WTC11 (cell line): ENCODE data around the gene MCF2L2. TPM values are rescaled to one million over a fixed set of nuclear protein-coding genes. Genes with fewer than 3 reads are reported as not detected.

Experiments
- ATAC-seq: fragments of 200-7000 bp; cut with Tn5 transposase; 2 replicates; pipeline ENCODE4 v1.10.0; 2021; ENCODE audit warnings: mild to moderate bottlenecking, moderate library complexity
- CTCF ChIA-PET: fragments of 300-600 bp; sonication (Branson Sonifier 250); formaldehyde crosslinking; loops from one replicate; lab custom pipeline; 2021; ENCODE audit warnings: antibody characterized with exemption; lab: Charles Lee
- POLR2A ChIA-PET: fragments of 350-600 bp; sonication (Branson Sonifier 250); formaldehyde crosslinking; loops from one replicate; lab custom pipeline; 2021; ENCODE audit warnings: antibody characterized with exemption; lab: Charles Lee
- DNase-seq: peaks from one replicate; pipeline ENCODE4 v3.0.0; 2021; ENCODE audit warnings: low spot score
- H3K27ac Mint-ChIP-seq: 2 replicates; pipeline ENCODE4 v1.8.0; 2021; ENCODE audit warnings: mixed read lengths
- H3K27me3 Mint-ChIP-seq: 2 replicates; pipeline ENCODE4 v1.8.0; 2021; ENCODE audit warnings: low read depth, mild to moderate bottlenecking, moderate library complexity, mixed read lengths
- H3K36me3 Mint-ChIP-seq: 2 replicates; pipeline ENCODE4 v1.8.0; 2021; ENCODE audit warnings: mixed read lengths
- H3K4me1 Mint-ChIP-seq: 2 replicates; pipeline ENCODE4 v1.8.0; 2022; ENCODE audit warnings: mixed read lengths
- H3K4me3 Mint-ChIP-seq: 2 replicates; pipeline ENCODE4 v1.8.0; 2021; ENCODE audit warnings: mild to moderate bottlenecking, moderate library complexity, mixed read lengths
- H3K9me3 Mint-ChIP-seq: 2 replicates; pipeline ENCODE4 v1.8.0; 2021; ENCODE audit warnings: mixed read lengths
- CREM ChIP-seq: sonication (generic); formaldehyde crosslinking; IDR thresholded peaks from 2 replicates; pipeline ENCODE4 v1.8.1; 2022; ENCODE audit warnings: mild to moderate bottlenecking, missing genetic modification reagents, moderate library complexity
- FOXP1 ChIP-seq: sonication (generic); formaldehyde crosslinking; IDR thresholded peaks from 2 replicates; pipeline ENCODE4 v1.8.0; 2022; ENCODE audit warnings: missing genetic modification reagents, mild to moderate bottlenecking, moderate library complexity, borderline replicate concordance
- GABPB1 ChIP-seq: sonication (generic); formaldehyde crosslinking; IDR thresholded peaks from 2 replicates; pipeline ENCODE4 v1.8.1; 2023; ENCODE audit warnings: mild to moderate bottlenecking, missing genetic modification reagents
- HMGA2 ChIP-seq: fragments of 250-450 bp; sonication (Bioruptor Pico); IDR thresholded peaks from 2 replicates; pipeline ENCODE4 v1.4.0; 2021; ENCODE audit warnings: mild to moderate bottlenecking, moderate library complexity
- KAT7 ChIP-seq: sonication (generic); formaldehyde crosslinking; IDR thresholded peaks from 2 replicates; pipeline ENCODE4 v1.8.1; 2023; ENCODE audit warnings: missing genetic modification reagents, mild to moderate bottlenecking, borderline replicate concordance
- NFE2L1 ChIP-seq: sonication (generic); formaldehyde crosslinking; IDR thresholded peaks from 2 replicates; pipeline ENCODE4 v1.8.1; 2023; ENCODE audit warnings: missing genetic modification reagents
- NR3C1 ChIP-seq: sonication (generic); formaldehyde crosslinking; conservative IDR thresholded peaks from 2 replicates; pipeline ENCODE4 v1.8.1; 2023; ENCODE audit warnings: low read depth, mild to moderate bottlenecking, missing genetic modification reagents
- PRRX2 ChIP-seq: fragments of 250-450 bp; sonication (Bioruptor Pico); IDR thresholded peaks from 2 replicates; pipeline ENCODE4 v1.8.0; 2021; ENCODE audit warnings: mild to moderate bottlenecking
- RELA ChIP-seq: sonication (generic); formaldehyde crosslinking; IDR thresholded peaks from 2 replicates; pipeline ENCODE4 v1.8.1; 2022; ENCODE audit warnings: missing genetic modification reagents, mild to moderate bottlenecking, borderline replicate concordance
- SMAD3 ChIP-seq: sonication (generic); formaldehyde crosslinking; IDR thresholded peaks from 2 replicates; pipeline ENCODE4 v1.8.0; 2022; ENCODE audit warnings: missing genetic modification reagents, mild to moderate bottlenecking, borderline replicate concordance
- SMAD4 ChIP-seq: sonication (generic); formaldehyde crosslinking; IDR thresholded peaks from 2 replicates; pipeline ENCODE4 v1.8.0; 2022; ENCODE audit warnings: mild to moderate bottlenecking, missing genetic modification reagents
- SOX15 ChIP-seq: fragments of 250-450 bp; sonication (Bioruptor Pico); IDR thresholded peaks from 2 replicates; pipeline ENCODE4 v1.9.0; 2021; ENCODE audit warnings: mild to moderate bottlenecking
- SP1 ChIP-seq: sonication (generic); formaldehyde crosslinking; conservative IDR thresholded peaks from 2 replicates; pipeline ENCODE4 v1.8.1; 2022; ENCODE audit warnings: missing genetic modification reagents
- TEAD1 ChIP-seq: sonication (generic); formaldehyde crosslinking; IDR thresholded peaks from 2 replicates; pipeline ENCODE4 v1.8.0; 2022; ENCODE audit warnings: mild to moderate bottlenecking, missing genetic modification reagents
- TP53 ChIP-seq: sonication (generic); formaldehyde crosslinking; IDR thresholded peaks from 2 replicates; pipeline ENCODE4 v1.8.1; 2023; ENCODE audit warnings: mild to moderate bottlenecking, missing genetic modification reagents
- ZBTB21 ChIP-seq: sonication (generic); formaldehyde crosslinking; IDR thresholded peaks from 2 replicates; pipeline ENCODE4 v1.8.1; 2023; ENCODE audit warnings: mild to moderate bottlenecking, missing genetic modification reagents, borderline replicate concordance
- ZNF121 ChIP-seq: sonication (generic); formaldehyde crosslinking; IDR thresholded peaks from 2 replicates; pipeline ENCODE4 v1.8.0; 2023; ENCODE audit warnings: missing genetic modification reagents
- ZNF263 ChIP-seq: sonication (generic); formaldehyde crosslinking; IDR thresholded peaks from 2 replicates; pipeline ENCODE4 v1.8.1; 2022; ENCODE audit warnings: low read depth, mild to moderate bottlenecking, moderate library complexity, missing genetic modification reagents
- ZNF423 ChIP-seq: fragments of 250-450 bp; sonication (Bioruptor Pico); IDR thresholded peaks from 2 replicates; pipeline ENCODE4 v2.1.2; 2022; ENCODE audit warnings: mild to moderate bottlenecking, moderate library complexity
- total RNA-seq: library from RNA; stranded (reverse); gene quantifications from 3 replicates; pipeline ENCODE4 v1.2.3, GENCODE V29; 2021
- TF ChIP-seq, protein P1 (sequence below): sonication (generic); formaldehyde crosslinking; IDR thresholded peaks from 2 replicates; pipeline ENCODE4 v1.8.1; 2023; ENCODE audit warnings: mild to moderate bottlenecking, missing genetic modification reagents
- TF ChIP-seq, protein P2 (sequence below): fragments of 250-450 bp; sonication (Bioruptor Pico); IDR thresholded peaks from 2 replicates; pipeline ENCODE4 v2.1.2; 2022; ENCODE audit warnings: mild to moderate bottlenecking, moderate library complexity
- TF ChIP-seq, protein P3 (sequence below): fragments of 200-600 bp; IDR thresholded peaks from 2 replicates; pipeline ENCODE4 v1.8.0; 2022; ENCODE audit warnings: antibody characterized with exemption
- TF ChIP-seq, protein P4 (sequence below): sonication (generic); formaldehyde crosslinking; IDR thresholded peaks from 2 replicates; pipeline ENCODE4 v1.8.1; 2023; ENCODE audit warnings: mild to moderate bottlenecking, missing genetic modification reagents, moderate library complexity

The MCF2L2 gene
- total RNA-seq, 1 experiment from 2014 or later, result 7.5 TPM

DNA sequence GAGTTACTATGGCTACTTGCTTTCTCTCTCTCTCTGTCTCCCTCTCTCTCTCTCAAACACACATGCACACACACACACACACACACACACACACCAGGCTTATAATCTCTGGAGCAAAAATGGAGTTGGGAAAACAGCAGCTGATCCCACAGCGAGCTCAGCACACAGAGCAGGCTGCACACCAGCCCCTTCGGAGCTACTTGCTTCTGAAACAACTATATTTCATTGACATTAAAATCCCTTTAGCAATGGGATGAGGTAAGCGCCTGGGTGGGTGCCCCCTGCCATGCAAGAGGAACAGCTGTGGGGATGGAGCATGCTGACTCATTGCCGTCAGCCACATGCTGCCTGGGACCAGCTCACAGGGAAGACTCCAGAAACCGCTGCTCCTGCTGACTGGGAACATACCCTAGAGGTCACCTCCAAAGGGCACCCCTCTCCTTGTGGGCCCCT lies 129.7 kb downstream of the MCF2L2 start:
- ChIA-PET CTCF (interaction anchor here (1.1 to 1.2 kb wide), 2 partner anchors 24 to 87 kb away, joined by 3 read pairs; no protein-coding TSS in a partner anchor), POLR2A (interaction anchor here (1.6 kb wide), 1 partner anchor 9 kb away, joined by 3 read pairs; no protein-coding TSS in a partner anchor)
- Mint-ChIP-seq H3K9me3 (no peaks in the 10 kb centered on the region), H3K27ac (peak overlapping the region; percentile 61), H3K4me1 (peaks cover 17% of the 10 kb centered on the region), H3K4me3 (no peak overlapping the region), H3K36me3 (peaks cover 6% of the 10 kb centered on the region), H3K27me3 (no peaks in the 10 kb centered on the region)
- DNase-seq (peak; percentile 33), ATAC-seq (peak; percentile 80)
- TF ChIP-seq NFE2L1 (CRISPR knock-in tag) (peak; percentile 80), TEAD1 (CRISPR knock-in tag) (no peak), ZBTB21 (CRISPR knock-in tag) (no peak), ZNF423 (CRISPR knock-in tag) (no peak)
- TF ChIP-seq, protein P1, sequence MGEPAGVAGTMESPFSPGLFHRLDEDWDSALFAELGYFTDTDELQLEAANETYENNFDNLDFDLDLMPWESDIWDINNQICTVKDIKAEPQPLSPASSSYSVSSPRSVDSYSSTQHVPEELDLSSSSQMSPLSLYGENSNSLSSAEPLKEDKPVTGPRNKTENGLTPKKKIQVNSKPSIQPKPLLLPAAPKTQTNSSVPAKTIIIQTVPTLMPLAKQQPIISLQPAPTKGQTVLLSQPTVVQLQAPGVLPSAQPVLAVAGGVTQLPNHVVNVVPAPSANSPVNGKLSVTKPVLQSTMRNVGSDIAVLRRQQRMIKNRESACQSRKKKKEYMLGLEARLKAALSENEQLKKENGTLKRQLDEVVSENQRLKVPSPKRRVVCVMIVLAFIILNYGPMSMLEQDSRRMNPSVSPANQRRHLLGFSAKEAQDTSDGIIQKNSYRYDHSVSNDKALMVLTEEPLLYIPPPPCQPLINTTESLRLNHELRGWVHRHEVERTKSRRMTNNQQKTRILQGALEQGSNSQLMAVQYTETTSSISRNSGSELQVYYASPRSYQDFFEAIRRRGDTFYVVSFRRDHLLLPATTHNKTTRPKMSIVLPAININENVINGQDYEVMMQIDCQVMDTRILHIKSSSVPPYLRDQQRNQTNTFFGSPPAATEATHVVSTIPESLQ (CRISPR knock-in tag), result no peak
- TF ChIP-seq, protein P2, sequence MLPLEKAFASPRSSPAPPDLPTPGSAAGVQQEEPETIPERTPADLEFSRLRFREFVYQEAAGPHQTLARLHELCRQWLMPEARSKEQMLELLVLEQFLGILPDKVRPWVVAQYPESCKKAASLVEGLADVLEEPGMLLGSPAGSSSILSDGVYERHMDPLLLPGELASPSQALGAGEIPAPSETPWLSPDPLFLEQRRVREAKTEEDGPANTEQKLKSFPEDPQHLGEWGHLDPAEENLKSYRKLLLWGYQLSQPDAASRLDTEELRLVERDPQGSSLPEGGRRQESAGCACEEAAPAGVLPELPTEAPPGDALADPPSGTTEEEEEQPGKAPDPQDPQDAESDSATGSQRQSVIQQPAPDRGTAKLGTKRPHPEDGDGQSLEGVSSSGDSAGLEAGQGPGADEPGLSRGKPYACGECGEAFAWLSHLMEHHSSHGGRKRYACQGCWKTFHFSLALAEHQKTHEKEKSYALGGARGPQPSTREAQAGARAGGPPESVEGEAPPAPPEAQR (CRISPR knock-in tag), result no peak

DNA sequence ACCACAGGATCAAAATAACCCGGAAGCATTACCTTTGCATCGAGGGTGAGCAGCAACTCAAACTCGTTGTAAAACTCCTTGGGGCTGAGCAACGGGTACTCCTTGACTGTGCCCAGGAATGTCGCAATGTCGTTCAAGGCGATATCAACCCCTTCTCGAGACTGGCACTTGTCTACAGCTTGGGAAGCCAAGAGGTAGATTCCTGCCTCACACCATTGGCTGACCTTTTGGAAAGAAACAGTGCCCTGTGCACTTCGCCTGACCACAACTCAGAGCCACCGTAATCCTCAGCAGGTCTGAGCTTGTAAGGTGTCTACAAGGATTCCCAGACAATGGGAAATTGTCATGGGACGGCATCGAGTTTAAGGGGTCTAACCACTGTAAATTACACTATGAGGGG lies 131.5 kb downstream of the MCF2L2 start:
- Mint-ChIP-seq H3K4me1 (peaks cover 17% of the 10 kb centered on the region), H3K27me3 (no peaks in the 10 kb centered on the region), H3K36me3 (peaks cover 7% of the 10 kb centered on the region), H3K9me3 (peaks cover under 1% of the 10 kb centered on the region; the same call in 1 of the 2 replicates), H3K27ac (0 out of 2 replicates have a peak overlapping the region, but pooled peaks have one; percentile 42), H3K4me3 (no peak overlapping the region)
- TF ChIP-seq SOX15 (CRISPR knock-in tag) (no peak), PRRX2 (CRISPR knock-in tag) (no peak), CREM (no peak), KAT7 (CRISPR knock-in tag) (no peak), SP1 (CRISPR knock-in tag) (no peak)
- ATAC-seq, result no peak
- ChIA-PET CTCF (no interaction called here), POLR2A (no interaction called here)
- DNase-seq, result no peak

DNA sequence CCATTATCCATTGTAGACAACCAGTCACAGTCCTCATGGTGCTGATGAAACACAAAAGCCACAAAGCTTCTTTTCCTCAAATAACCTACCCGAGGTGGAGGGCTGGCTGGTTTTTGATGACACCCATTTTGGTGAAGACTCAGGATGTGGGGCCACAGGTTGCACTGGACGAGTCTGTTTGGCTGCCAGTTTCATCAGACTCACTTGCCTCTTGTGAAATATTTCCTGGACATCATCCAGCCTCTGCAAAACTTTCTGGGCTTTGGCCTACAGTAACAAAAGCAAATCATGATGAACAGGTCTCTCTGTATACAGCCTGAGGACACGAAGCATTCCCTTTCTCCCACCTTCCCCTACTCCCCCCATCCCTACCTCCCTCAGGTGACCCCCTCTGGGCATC lies 133.2 kb downstream of the MCF2L2 start:
- CTCF ChIA-PET, result no interaction called here
- H3K36me3 Mint-ChIP-seq, result peaks cover 18% of the 10 kb centered on the region
- peaks cover 3% of the 10 kb centered on the region; the same call in 1 of the 2 replicates for H3K9me3 Mint-ChIP-seq
- H3K27me3 Mint-ChIP-seq, result no peaks in the 10 kb centered on the region
- POLR2A ChIA-PET, result no interaction called here
- TF ChIP-seq ZNF121 (CRISPR knock-in tag), result no peak
- no peak for TF ChIP-seq SMAD3
- peak; percentile 92 for TF ChIP-seq GABPB1
- peaks cover 17% of the 10 kb centered on the region for H3K4me1 Mint-ChIP-seq
- ATAC-seq (no peak), DNase-seq (no peak)
- no peak overlapping the region for H3K4me3 Mint-ChIP-seq
- H3K27ac Mint-ChIP-seq, result no peak overlapping the region

DNA sequence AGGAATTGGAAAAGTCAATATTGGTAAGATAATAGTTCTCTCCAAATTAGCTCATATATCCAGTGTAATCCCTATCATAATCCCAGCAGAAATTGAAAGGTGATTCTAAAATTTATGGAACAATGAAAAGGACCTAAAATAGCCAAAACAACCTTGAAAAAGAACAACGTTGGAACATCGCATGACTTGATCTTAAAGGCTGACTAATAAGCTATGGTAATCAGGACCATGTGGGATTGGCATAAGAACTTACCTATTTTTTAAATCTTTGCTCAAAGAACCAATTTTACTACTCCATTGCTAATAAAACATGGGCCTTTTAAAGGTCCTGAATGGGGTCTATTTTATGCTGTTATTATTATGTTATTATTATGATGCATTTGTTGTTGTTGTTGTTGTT lies 134.5 kb downstream of the MCF2L2 start:
- ChIA-PET POLR2A (no interaction called here), CTCF (no interaction called here)
- no peak for ATAC-seq
- Mint-ChIP-seq H3K4me3 (no peak overlapping the region), H3K27ac (no peak overlapping the region), H3K27me3 (no peaks in the 10 kb centered on the region), H3K4me1 (peaks cover 14% of the 10 kb centered on the region), H3K9me3 (peaks cover 3% of the 10 kb centered on the region; the same call in 1 of the 2 replicates), H3K36me3 (peaks cover 18% of the 10 kb centered on the region)
- DNase-seq, result no peak
- TF ChIP-seq SMAD4, result no peak
- no peak for TF ChIP-seq ZNF263 (CRISPR knock-in tag)
- no peak for TF ChIP-seq RELA (CRISPR knock-in tag)
- no peak for TF ChIP-seq NFE2L1 (CRISPR knock-in tag)
- no peak for TF ChIP-seq NR3C1
- TF ChIP-seq TP53, result no peak
- TF ChIP-seq HMGA2 (CRISPR knock-in tag), result no peak
- TF ChIP-seq, protein P3, sequence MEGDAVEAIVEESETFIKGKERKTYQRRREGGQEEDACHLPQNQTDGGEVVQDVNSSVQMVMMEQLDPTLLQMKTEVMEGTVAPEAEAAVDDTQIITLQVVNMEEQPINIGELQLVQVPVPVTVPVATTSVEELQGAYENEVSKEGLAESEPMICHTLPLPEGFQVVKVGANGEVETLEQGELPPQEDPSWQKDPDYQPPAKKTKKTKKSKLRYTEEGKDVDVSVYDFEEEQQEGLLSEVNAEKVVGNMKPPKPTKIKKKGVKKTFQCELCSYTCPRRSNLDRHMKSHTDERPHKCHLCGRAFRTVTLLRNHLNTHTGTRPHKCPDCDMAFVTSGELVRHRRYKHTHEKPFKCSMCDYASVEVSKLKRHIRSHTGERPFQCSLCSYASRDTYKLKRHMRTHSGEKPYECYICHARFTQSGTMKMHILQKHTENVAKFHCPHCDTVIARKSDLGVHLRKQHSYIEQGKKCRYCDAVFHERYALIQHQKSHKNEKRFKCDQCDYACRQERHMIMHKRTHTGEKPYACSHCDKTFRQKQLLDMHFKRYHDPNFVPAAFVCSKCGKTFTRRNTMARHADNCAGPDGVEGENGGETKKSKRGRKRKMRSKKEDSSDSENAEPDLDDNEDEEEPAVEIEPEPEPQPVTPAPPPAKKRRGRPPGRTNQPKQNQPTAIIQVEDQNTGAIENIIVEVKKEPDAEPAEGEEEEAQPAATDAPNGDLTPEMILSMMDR, result no peak
- TF ChIP-seq FOXP1, result no peak
- TF ChIP-seq, protein P4, sequence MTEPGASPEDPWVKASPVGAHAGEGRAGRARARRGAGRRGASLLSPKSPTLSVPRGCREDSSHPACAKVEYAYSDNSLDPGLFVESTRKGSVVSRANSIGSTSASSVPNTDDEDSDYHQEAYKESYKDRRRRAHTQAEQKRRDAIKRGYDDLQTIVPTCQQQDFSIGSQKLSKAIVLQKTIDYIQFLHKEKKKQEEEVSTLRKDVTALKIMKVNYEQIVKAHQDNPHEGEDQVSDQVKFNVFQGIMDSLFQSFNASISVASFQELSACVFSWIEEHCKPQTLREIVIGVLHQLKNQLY (CRISPR knock-in tag), result no peak
- TF ChIP-seq, protein P2 (CRISPR knock-in tag), result no peak
